Activated CD8-positive, alpha-beta memory T cell treated with anti-CD3 and anti-CD28 coated beads, Interleukin-2, amount 10 ng/mL, durations not matched to agents 7 days and 5 days (primary cell): ENCODE measurements around the gene CC2D2B. TPM values are rescaled to one million over a fixed set of nuclear protein-coding genes. Genes with fewer than 3 reads are reported as not detected.
A peak's percentile ranks its signal among the peaks of the same experiment; 100 is the strongest.
"Not testable (repeated sequence)": the region's sequence is repeated elsewhere in the genome, so short reads cannot be mapped to it uniquely, and the experiment has no call there.

Experiments
- ATAC-seq: fragments of 150-1000 bp; cut with Tn5 transposase; one replicate; pipeline ENCODE4 v1.10.0; 2021; ENCODE audit warnings: moderate library complexity
- CTCF ChIA-PET: fragments of 350-600 bp; sonication (Branson Sonifier 250); formaldehyde crosslinking; loops from one replicate; lab custom pipeline; 2021; ENCODE audit warnings: antibody characterized with exemption; lab: Charles Lee
- DNase-seq: peaks from one replicate; pipeline ENCODE4 v3.0.0-alpha.2; 2020
- H3K27ac Mint-ChIP-seq: one replicate; pipeline ENCODE4 v1.8.0; 2021; ENCODE audit warnings: mild to moderate bottlenecking, mixed read lengths
- H3K27me3 Mint-ChIP-seq: one replicate; pipeline ENCODE4 v1.8.0; 2021; ENCODE audit warnings: mixed read lengths
- H3K36me3 Mint-ChIP-seq: one replicate; pipeline ENCODE4 v1.8.0; 2021; ENCODE audit warnings: mild to moderate bottlenecking, mixed read lengths
- H3K4me1 Mint-ChIP-seq: one replicate; pipeline ENCODE4 v1.8.0; 2021; ENCODE audit warnings: mixed read lengths
- H3K4me3 Mint-ChIP-seq: one replicate; pipeline ENCODE4 v1.8.0; 2021; ENCODE audit warnings: mild to moderate bottlenecking, moderate library complexity, mixed read lengths
- H3K9me3 Mint-ChIP-seq: one replicate; pipeline ENCODE4 v1.8.0; 2022; ENCODE audit warnings: low read depth, mixed read lengths
- total RNA-seq, 2 experiments: library from RNA; stranded (reverse); gene quantifications; one replicate each; pipeline ENCODE4 v1.2.3, GENCODE V29; 2021

The CC2D2B gene
- total RNA-seq, 2 experiments from 2014 or later = 3.0 to 4.2 TPM

DNA sequence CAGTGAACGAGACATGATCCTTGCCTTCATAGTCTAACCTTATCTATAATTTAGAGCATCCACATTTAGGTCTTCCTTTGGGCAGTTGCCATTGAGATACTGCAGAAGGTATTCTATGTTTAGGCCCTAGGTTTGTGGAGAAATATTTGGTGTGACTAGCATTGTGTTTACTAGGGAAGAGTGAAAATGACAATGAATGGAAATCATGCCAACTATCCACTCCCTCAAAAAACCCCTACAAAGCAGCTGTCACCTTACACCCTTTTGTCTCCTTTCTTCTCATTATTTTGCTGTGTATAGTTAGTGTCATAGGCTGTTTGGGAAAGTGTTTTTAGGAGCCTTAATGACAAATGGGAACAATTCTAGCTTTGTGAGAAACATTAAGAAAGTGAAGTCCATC, 138.8 kb downstream of the CC2D2B start:
- H3K27me3 Mint-ChIP-seq = no peaks in the 10 kb centered on the region
- CTCF ChIA-PET = interaction anchor here (0.8 to 1.3 kb wide), 4 partner anchors 9 to 247 kb away, joined by 3 read pairs; no protein-coding TSS in a partner anchor
- H3K4me3 Mint-ChIP-seq = no peak overlapping the region
- H3K4me1 Mint-ChIP-seq = peaks cover 49% of the 10 kb centered on the region
- ATAC-seq = no peak
- H3K36me3 Mint-ChIP-seq = peaks cover 18% of the 10 kb centered on the region
- no peaks in the 10 kb centered on the region for H3K9me3 Mint-ChIP-seq
- H3K27ac Mint-ChIP-seq = no peak overlapping the region
- no peak for DNase-seq

DNA sequence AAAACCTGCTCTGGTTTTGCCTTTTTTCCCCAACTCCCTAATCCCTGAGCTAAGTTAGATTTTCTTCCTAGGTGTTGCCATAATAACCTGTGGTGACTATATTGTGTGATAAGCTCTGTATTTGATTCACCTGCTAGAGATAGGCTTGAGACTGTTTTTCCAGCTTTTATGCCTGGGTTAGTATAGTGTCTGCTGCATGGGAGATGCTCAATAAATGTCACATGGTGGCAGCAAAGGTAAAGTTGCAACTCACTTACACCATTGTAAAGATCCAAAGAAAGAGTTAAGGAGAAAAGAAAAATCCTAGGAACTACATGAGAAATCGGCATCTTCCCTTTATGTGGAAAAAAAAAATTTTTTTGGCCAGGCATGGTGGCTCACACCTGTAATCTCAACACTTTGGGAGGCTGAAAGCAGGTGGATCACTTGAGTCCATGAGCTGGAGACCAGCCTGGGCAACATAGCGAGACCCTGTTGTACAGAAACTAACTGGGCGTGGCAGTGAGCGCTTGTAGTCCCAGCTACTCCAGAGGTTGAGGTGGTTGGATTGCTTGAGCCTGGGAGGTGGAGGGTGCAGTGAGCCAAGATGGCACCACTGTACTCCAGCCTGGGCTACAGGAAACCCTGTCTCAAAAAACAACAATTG, 139.4 kb downstream of the CC2D2B start:
- ATAC-seq (no peak), DNase-seq (no peak)
- H3K9me3 Mint-ChIP-seq = no peaks in the 10 kb centered on the region
- H3K27ac Mint-ChIP-seq = no peak overlapping the region
- H3K27me3 Mint-ChIP-seq = no peaks in the 10 kb centered on the region
- H3K4me3 Mint-ChIP-seq = no peak overlapping the region
- H3K36me3 Mint-ChIP-seq = peaks cover 23% of the 10 kb centered on the region
- H3K4me1 Mint-ChIP-seq = peaks cover 53% of the 10 kb centered on the region
- CTCF ChIA-PET = interaction anchor here (0.8 to 1.3 kb wide), 4 partner anchors 8 to 247 kb away, joined by 3 read pairs; no protein-coding TSS in a partner anchor

DNA sequence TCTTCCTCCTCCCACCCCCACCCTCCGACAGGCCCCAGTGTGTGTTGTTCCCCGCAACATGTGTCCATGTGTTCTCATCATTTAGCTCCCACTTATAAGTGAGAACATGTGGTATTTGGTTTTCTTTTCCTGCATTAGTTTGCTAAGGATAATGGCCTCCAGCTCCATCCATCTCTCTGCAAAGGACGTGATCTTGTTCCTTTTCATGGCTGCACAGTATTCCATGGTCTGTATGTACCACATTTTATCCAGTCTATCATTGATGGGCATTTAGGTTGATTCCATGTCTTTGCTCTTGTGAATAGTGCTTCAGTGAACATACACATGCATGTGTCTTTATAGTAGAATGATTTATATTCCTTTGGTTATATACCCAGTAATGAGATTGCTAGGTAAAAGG, 140.2 kb downstream of the CC2D2B start:
- peaks cover 29% of the 10 kb centered on the region for H3K36me3 Mint-ChIP-seq
- H3K9me3 Mint-ChIP-seq, H3K27ac Mint-ChIP-seq, DNase-seq, ATAC-seq, H3K27me3 Mint-ChIP-seq, H3K4me3 Mint-ChIP-seq: not testable (repeated sequence)
- peaks cover 49% of the 10 kb centered on the region for H3K4me1 Mint-ChIP-seq
- CTCF ChIA-PET = interaction anchor here (1.3 kb wide), 2 partner anchors 182 to 246 kb away, joined by 3 read pairs; no protein-coding TSS in a partner anchor

DNA sequence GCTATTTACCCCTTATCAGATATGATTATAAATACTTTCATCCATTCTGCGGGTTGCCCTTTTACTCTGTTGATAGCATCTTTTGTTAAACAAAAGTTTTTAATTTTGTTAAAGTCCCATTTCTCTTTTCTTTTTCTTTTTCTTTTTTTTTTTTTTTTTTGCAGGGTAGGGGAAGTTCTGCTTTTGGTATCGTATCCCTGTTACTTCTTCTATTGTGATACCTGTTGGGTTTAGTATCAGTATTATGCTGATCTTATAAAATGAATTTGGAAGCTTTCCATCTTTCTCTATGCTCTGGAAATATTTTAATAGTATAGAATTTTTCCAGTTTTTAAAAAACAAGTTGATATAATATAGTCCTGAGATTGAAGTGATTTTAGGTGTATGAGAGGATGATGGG, 141.6 kb downstream of the CC2D2B start:
- CTCF ChIA-PET = no interaction called here
- no peaks in the 10 kb centered on the region for H3K9me3 Mint-ChIP-seq
- no peak for DNase-seq
- peaks cover 52% of the 10 kb centered on the region for H3K4me1 Mint-ChIP-seq
- no peak overlapping the region for H3K4me3 Mint-ChIP-seq
- no peaks in the 10 kb centered on the region for H3K27me3 Mint-ChIP-seq
- H3K36me3 Mint-ChIP-seq = peaks cover 36% of the 10 kb centered on the region
- ATAC-seq = no peak
- H3K27ac Mint-ChIP-seq = no peak overlapping the region

DNA sequence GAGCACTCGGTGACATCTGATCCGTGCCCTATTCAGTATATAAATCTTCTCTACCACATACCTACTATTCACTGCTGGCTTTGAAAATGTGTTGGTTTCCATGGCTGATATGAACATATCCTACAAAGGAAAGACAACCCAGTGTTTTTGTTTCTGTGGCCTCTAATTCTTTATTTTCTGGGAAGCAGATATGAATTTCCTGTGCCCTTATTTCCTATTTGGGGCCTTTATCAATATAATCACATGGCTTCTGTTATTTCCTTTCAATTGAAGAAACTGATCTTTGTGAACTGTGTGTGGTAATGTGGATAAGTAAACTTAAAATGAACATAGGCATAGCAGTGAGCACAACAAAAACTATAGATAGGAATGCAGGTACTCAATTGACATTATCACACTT, 146.2 kb downstream of the CC2D2B start:
- ATAC-seq = no peak
- CTCF ChIA-PET = no interaction called here
- H3K27ac Mint-ChIP-seq = no peak overlapping the region

DNA sequence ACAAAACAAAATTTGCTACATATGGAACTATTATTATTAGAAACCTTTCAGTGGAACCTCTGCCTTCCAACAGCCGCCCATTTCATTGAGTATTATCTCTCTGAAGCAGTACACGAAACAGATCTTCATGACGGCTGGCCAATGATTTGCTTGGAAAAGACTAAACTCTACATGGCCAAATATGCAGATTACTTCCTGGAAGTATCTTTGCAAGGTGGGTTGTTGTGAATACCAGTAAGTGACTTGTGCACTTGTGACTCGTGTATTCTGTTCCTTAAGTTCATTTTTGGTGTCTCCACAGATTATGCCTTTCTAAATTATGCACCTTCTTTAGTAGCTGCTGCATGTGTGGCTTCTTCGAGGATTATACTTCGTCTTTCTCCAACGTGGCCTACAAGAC, 149.0 kb downstream of the CC2D2B start:
- Mint-ChIP-seq H3K27me3 (no peaks in the 10 kb centered on the region), H3K4me3 (no peak overlapping the region), H3K4me1 (peaks cover 14% of the 10 kb centered on the region), H3K27ac (no peak overlapping the region), H3K36me3 (peaks cover 61% of the 10 kb centered on the region), H3K9me3 (no peaks in the 10 kb centered on the region)
- CTCF ChIA-PET = no interaction called here
- no peak for DNase-seq
- no peak for ATAC-seq

More for the DNA sequence above, 146.2 kb downstream of the CC2D2B start:
- peaks cover 55% of the 10 kb centered on the region for H3K36me3 Mint-ChIP-seq
- H3K9me3 Mint-ChIP-seq = no peaks in the 10 kb centered on the region
- H3K4me1 Mint-ChIP-seq = peaks cover 16% of the 10 kb centered on the region
- DNase-seq = no peak
- H3K4me3 Mint-ChIP-seq = no peak overlapping the region
- no peaks in the 10 kb centered on the region for H3K27me3 Mint-ChIP-seq

DNA sequence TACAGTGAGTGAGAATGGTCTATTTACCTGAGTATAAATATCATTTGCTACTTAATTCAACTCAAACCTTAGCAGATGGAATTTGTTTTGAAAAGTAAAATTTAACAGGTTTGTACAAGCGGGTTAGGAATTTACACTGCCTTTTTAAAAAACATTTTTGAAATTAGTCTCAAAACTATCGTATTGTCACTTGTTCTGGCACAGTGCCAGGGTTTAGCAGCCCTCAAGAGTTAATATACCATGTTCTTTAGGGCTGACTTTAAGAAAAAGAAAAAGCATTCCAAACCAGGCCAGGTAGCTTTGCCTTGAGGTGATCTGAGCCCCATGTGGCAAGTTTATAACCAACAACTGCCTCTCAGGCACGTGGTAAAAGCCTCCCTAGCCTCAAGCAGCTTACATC, 153.5 kb downstream of the CC2D2B start:
- peaks cover 66% of the 10 kb centered on the region for H3K36me3 Mint-ChIP-seq
- peaks cover 4% of the 10 kb centered on the region for H3K9me3 Mint-ChIP-seq
- CTCF ChIA-PET = interaction anchor here (1.2 to 1.6 kb wide), 4 partner anchors 11 to 44 kb away, joined by 3 to 7 read pairs (median 3); no protein-coding TSS in a partner anchor

DNA sequence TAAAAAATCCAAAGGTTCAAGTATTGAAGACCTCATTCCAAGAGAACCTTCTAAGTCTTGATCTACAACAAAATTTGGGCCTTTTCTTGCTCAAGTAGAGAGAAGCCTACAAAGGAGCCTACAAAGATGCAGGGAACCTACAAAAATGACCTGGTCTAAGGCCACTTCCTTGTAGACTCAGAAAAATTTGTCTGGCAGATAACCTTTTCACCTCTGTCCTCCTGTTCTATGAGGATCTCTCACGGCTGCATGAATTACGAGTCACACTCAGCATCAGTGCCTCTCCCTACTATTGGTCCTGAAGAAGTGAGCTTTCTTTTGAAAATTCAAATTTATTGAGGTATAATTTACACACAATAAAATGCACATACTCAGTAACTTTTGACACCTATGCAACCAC, 164.9 kb downstream of the CC2D2B start:
- no peaks in the 10 kb centered on the region for H3K27me3 Mint-ChIP-seq
- H3K4me3 Mint-ChIP-seq = no peak overlapping the region
- H3K27ac Mint-ChIP-seq = no peak overlapping the region
- no peak for ATAC-seq
- CTCF ChIA-PET = interaction anchor here (0.8 kb wide), 1 partner anchor 12 kb away, joined by 3 read pairs; no protein-coding TSS in a partner anchor
- peaks cover 42% of the 10 kb centered on the region for H3K4me1 Mint-ChIP-seq
- DNase-seq = no peak
- H3K9me3 Mint-ChIP-seq = no peaks in the 10 kb centered on the region
- H3K36me3 Mint-ChIP-seq = peaks cover 16% of the 10 kb centered on the region

More for the DNA sequence above, 153.5 kb downstream of the CC2D2B start:
- ATAC-seq (no peak), DNase-seq (no peak)
- peaks cover 40% of the 10 kb centered on the region for H3K4me1 Mint-ChIP-seq
- no peak overlapping the region for H3K4me3 Mint-ChIP-seq
- no peaks in the 10 kb centered on the region for H3K27me3 Mint-ChIP-seq
- no peak overlapping the region for H3K27ac Mint-ChIP-seq

DNA sequence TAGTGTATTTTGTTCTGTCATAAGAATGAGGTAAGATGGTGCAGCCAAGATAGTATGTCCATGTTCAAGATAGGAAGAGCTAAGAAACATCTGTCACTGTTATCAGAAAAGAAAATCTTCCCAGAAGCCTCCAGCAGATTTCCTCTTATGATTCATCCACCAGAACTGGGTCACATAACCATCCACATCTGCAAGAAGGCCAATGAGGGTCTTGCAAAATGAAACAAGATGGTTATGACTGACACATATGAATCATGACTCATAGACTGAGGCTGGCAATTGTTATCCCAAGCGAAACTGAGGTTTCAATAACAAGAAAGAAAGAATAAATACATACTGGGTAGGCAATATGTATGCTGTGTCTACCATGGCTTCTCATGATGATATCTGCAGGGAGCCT, 165.9 kb downstream of the CC2D2B start:
- Mint-ChIP-seq H3K27me3 (no peaks in the 10 kb centered on the region), H3K9me3 (no peaks in the 10 kb centered on the region), H3K27ac (peak overlapping the region; percentile 30), H3K4me1 (peaks cover 42% of the 10 kb centered on the region), H3K4me3 (no peak overlapping the region), H3K36me3 (peaks cover 19% of the 10 kb centered on the region)
- DNase-seq (peak; percentile 49), ATAC-seq (peak; percentile 95)
- CTCF ChIA-PET = interaction anchor here (1.1 kb wide), 1 partner anchor 10 kb away, joined by 4 read pairs; no protein-coding TSS in a partner anchor

DNA sequence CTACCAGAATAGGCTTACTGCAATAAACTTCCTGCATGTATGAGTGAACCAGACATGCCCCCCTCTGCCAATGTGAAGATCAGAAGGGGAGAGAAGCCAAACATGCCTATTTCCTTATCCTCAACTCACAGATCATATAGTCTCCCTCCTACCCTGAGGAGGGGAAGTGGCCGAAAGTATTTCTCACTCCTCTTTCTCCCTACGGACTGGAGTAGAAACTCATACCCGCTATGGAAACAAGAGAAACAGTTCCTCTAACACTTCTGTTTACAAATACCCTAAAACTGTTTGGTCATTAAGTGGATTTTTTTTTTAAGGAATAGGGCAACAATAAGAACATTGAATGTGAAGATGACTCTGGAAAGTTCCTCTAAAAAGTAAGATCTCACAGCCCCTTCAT, 167.0 kb downstream of the CC2D2B start:
- peaks cover 49% of the 10 kb centered on the region for H3K4me1 Mint-ChIP-seq
- DNase-seq (no peak), ATAC-seq (no peak)
- peaks cover 24% of the 10 kb centered on the region for H3K36me3 Mint-ChIP-seq
- no peaks in the 10 kb centered on the region for H3K9me3 Mint-ChIP-seq
- H3K4me3 Mint-ChIP-seq = no peak overlapping the region
- CTCF ChIA-PET = interaction anchor here (2.2 kb wide), 1 partner anchor 14 kb away, joined by 7 read pairs; no protein-coding TSS in a partner anchor
- no peaks in the 10 kb centered on the region for H3K27me3 Mint-ChIP-seq
- H3K27ac Mint-ChIP-seq = no peak overlapping the region

DNA sequence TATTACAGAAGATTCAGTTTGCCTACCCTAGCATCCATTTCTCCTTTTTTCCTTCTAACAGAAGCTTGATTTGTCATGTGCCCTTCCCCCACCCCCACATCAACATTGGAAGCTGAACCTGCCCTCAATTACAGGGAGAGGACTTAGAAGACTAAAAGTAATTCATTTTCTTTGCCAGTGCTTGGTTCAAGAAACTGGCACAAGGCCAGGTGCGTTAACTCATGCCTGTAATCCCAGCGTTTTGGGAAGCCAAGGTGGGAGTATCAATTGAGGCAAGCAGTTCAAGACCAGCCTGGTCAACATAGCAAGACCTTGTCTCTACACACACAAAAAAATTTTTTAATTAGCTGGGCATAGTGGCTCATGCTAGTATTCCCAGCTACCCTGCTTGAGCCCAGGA, 168.2 kb downstream of the CC2D2B start:
- peaks cover 27% of the 10 kb centered on the region for H3K36me3 Mint-ChIP-seq

DNA sequence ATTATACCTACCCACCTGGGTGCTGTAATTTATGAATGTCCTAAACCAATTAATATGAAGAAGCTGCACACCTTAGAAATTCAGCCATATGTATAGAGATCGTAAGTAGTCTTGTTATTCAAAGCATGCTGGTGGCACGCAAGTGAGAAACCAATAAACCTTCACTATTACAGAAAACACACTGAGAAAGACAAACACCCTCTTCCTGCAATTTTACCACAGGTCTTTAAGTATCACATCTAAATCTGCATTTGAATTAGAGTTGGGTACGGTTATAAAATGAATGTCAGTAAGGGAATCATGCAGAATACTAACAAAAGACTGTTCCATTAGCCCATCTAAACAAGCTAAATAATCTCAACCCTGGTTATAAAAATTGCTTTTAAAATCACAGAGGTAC, 169.4 kb downstream of the CC2D2B start:
- peaks cover 48% of the 10 kb centered on the region for H3K4me1 Mint-ChIP-seq
- no peak overlapping the region for H3K27ac Mint-ChIP-seq
- DNase-seq (no peak), ATAC-seq (no peak)
- H3K4me3 Mint-ChIP-seq = no peak overlapping the region
- H3K9me3 Mint-ChIP-seq = no peaks in the 10 kb centered on the region
- peaks cover 30% of the 10 kb centered on the region for H3K36me3 Mint-ChIP-seq
- no peaks in the 10 kb centered on the region for H3K27me3 Mint-ChIP-seq
- CTCF ChIA-PET = no interaction called here

More for the DNA sequence above, 168.2 kb downstream of the CC2D2B start:
- peaks cover 54% of the 10 kb centered on the region for H3K4me1 Mint-ChIP-seq
- no peaks in the 10 kb centered on the region for H3K9me3 Mint-ChIP-seq
- no peak overlapping the region for H3K27ac Mint-ChIP-seq
- no peaks in the 10 kb centered on the region for H3K27me3 Mint-ChIP-seq
- no peak overlapping the region for H3K4me3 Mint-ChIP-seq
- DNase-seq (no peak), ATAC-seq (no peak)
- CTCF ChIA-PET = interaction anchor here (1.4 to 2.2 kb wide), 2 partner anchors 13 to 15 kb away, joined by 4 to 7 read pairs; no protein-coding TSS in a partner anchor

DNA sequence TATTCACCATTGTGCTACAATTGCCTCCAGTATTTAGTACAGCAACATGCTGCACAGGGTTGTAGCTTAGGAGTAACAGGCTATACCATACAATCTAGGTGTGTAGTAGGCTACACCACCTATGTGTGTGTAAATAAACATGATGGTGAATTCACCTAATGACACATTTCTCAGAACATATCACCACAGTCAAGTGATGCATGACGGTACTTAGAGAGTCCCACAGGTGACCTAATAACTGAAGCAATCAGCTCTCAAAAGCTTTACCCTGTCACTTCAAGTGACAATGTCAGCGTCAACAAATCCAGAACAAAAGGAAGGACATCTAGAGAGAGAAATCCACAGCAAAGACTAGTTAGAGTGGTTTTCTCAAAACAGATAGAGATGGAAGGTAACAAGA, 174.4 kb downstream of the CC2D2B start:
- CTCF ChIA-PET = interaction anchor here (1.2 to 1.3 kb wide), 2 partner anchors 65 to 259 kb away, joined by 3 read pairs; no protein-coding TSS in a partner anchor
- Mint-ChIP-seq H3K4me1 (peaks cover 14% of the 10 kb centered on the region), H3K27me3 (no peaks in the 10 kb centered on the region), H3K4me3 (no peak overlapping the region), H3K36me3 (peaks cover 21% of the 10 kb centered on the region), H3K27ac (no peak overlapping the region), H3K9me3 (no peaks in the 10 kb centered on the region)
- DNase-seq (no peak), ATAC-seq (no peak)
